ENCODE results near the gene SAMD7.

Gene SAMD7

DNA sequence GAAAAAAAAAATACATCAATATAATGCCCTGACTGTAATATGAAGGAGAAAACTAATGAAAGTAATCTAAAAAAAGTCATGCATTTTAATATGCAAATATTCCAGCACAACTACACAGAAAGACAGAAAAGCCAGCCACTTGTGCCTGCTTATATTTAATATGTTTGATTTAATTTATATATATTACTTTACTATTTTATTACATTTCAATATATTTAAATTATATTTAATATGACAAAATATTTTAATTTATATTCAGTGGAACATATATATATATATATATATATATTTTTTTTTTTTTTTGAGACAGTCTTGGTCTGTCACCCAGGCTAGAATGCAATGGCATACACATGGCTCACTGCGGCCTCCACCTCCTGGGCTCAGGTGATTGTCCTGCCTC is 14.1 kb upstream of the SAMD7 start:
- TF ChIP-seq, protein P1, sequence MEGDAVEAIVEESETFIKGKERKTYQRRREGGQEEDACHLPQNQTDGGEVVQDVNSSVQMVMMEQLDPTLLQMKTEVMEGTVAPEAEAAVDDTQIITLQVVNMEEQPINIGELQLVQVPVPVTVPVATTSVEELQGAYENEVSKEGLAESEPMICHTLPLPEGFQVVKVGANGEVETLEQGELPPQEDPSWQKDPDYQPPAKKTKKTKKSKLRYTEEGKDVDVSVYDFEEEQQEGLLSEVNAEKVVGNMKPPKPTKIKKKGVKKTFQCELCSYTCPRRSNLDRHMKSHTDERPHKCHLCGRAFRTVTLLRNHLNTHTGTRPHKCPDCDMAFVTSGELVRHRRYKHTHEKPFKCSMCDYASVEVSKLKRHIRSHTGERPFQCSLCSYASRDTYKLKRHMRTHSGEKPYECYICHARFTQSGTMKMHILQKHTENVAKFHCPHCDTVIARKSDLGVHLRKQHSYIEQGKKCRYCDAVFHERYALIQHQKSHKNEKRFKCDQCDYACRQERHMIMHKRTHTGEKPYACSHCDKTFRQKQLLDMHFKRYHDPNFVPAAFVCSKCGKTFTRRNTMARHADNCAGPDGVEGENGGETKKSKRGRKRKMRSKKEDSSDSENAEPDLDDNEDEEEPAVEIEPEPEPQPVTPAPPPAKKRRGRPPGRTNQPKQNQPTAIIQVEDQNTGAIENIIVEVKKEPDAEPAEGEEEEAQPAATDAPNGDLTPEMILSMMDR (IDR thresholded peaks at IDR 0.05; ENCODE audit: low read depth, low read length) = no peak
- TF ChIP-seq POLR2A (IDR thresholded peaks at IDR 0.05; ENCODE audit: extremely low read depth, insufficient read length) (no peak), MAX (IDR thresholded peaks at IDR 0.05; ENCODE audit: low read depth, low read length) (no peak), MYC (IDR thresholded peaks at IDR 0.05; ENCODE audit: low read depth, low read length) (no peak)
- DNase-seq (ENCODE audit: low read depth) = no peak
- no peak overlapping the region for H3K4me3 ChIP-seq (ENCODE audit: low read depth, low read length)

DNA sequence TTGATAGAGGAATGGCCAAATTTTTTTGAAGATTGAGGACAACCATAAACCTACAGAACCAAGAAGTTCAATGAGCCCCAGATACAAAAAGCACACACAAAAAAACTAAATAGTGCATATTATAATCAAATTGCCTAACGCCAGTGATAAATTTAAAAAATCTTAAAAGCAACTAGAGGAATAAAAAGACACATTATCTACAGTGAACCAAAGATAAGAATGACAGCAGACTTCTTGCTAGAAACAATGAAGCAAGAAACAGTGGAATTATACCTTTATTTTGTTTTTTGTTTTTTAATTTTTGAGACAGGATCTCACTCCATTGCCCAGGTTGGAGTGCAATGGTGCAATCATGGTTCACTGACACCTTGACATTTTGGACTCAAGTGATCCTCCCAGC is 9.9 kb upstream of the SAMD7 start:
- TF ChIP-seq MYC (IDR thresholded peaks at IDR 0.05; ENCODE audit: low read depth, low read length) (no peak), MAX (IDR thresholded peaks at IDR 0.05; ENCODE audit: low read depth, low read length) (no peak), POLR2A (IDR thresholded peaks at IDR 0.05; ENCODE audit: extremely low read depth, insufficient read length) (no peak)
- TF ChIP-seq, protein P1 (IDR thresholded peaks at IDR 0.05; ENCODE audit: low read depth, low read length) = no peak
- DNase-seq (ENCODE audit: low read depth) = no peak
- no peak overlapping the region for H3K4me3 ChIP-seq (ENCODE audit: low read depth, low read length)

DNA sequence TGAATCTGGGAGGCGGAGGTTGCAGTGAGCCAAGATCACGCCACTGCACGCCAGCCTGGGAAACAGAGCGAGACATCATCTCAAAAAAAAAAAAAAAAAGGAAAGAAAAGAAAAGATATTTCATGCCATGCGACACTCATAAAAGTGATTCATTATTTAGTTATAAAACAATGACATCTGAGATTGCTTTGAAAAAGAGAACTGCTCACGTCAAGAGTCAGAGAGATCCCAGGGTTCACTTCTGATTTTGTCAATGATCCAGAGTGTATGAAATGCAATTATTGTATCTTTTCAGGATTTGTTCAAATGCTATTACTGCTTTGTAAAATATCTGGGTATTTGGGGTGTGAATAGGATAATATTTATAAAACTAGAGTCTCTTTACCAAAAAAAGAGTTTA is 6.0 kb upstream of the SAMD7 start:
- H3K4me3 ChIP-seq (ENCODE audit: low read depth, low read length) = no peak overlapping the region
- no peak for TF ChIP-seq POLR2A (IDR thresholded peaks at IDR 0.05; ENCODE audit: extremely low read depth, insufficient read length)
- DNase-seq (ENCODE audit: low read depth) = no peak

- no peak overlapping the region for H3K4me3 ChIP-seq (ENCODE audit: low read depth, low read length)
- DNase-seq (ENCODE audit: low read depth) = no peak
- TF ChIP-seq POLR2A (IDR thresholded peaks at IDR 0.05; ENCODE audit: extremely low read depth, insufficient read length) = no peak
- TF ChIP-seq MAX (IDR thresholded peaks at IDR 0.05; ENCODE audit: low read depth, low read length) = no peak
- no peak for TF ChIP-seq MYC (IDR thresholded peaks at IDR 0.05; ENCODE audit: low read depth, low read length)
These were observed 3.9 kb upstream of the SAMD7 start for GRCh38 chr3:169907476-169907875.

DNA sequence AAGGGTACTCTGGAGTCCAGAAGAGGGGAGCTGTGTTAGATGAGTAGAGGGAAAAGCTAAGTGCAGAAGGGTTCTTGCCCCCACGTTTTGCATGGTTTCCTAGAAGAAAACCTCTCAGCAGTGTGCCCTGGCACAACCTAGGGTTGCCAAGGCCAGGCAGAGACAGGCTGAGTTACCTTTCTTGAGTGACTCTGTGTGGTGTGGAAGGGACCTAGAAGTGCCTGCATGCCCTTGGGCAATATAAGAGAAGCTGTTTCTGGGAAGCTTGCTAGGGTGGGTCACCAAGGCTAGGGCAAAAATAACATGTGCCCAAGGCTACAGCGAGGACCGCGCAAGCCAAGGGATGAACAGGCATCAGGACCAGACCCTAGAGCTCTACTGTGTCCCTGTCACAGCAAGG is 3.4 kb upstream of the SAMD7 start:
- no peak overlapping the region for H3K4me3 ChIP-seq (ENCODE audit: low read depth, low read length)
- no peak for DNase-seq (ENCODE audit: low read depth)
- TF ChIP-seq, protein P1 (IDR thresholded peaks at IDR 0.05; ENCODE audit: low read depth, low read length) = no peak

GRCh38 chr3:169913323-169913722 is 2.0 kb downstream of the SAMD7 start:
- DNase-seq (ENCODE audit: low read depth) = no peak
- no peak overlapping the region for H3K4me3 ChIP-seq (ENCODE audit: low read depth, low read length)
- no peak for TF ChIP-seq MYC (IDR thresholded peaks at IDR 0.05; ENCODE audit: low read depth, low read length)
- TF ChIP-seq, protein P1 (IDR thresholded peaks at IDR 0.05; ENCODE audit: low read depth, low read length) = no peak

DNA sequence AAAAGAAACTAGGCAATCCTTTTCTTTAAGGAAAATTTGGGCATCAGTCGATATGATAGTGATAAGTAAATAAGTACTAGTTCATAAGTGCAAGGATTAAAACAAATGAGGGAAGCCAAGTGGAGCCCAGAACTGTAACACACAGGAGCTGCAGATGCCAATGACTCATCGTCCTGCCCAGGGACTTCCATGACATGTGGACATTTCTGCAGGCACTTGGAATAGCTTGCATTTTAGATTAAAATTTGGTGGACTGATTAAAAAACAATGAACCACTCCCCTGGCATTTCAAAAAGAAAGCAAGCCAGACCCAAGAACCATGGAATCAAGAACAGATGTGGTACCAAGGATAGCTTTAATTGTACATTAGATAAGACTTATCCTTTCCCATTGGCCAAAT is 2.9 kb downstream of the SAMD7 start:
- no peak for TF ChIP-seq MAX (IDR thresholded peaks at IDR 0.05; ENCODE audit: low read depth, low read length)
- TF ChIP-seq POLR2A (IDR thresholded peaks at IDR 0.05; ENCODE audit: extremely low read depth, insufficient read length) = no peak
- TF ChIP-seq, protein P1 (IDR thresholded peaks at IDR 0.05; ENCODE audit: low read depth, low read length) = no peak
- TF ChIP-seq MYC (IDR thresholded peaks at IDR 0.05; ENCODE audit: low read depth, low read length) = no peak
- peak; percentile 22 for DNase-seq (ENCODE audit: low read depth)
- no peak overlapping the region for H3K4me3 ChIP-seq (ENCODE audit: low read depth, low read length)

Measured in NB4 (cell line).